Activated CD4-positive, alpha-beta T cell treated with anti-CD3 and anti-CD28 coated beads, Interleukin-2, Interleukin-6, amounts not matched to agents 100 ng/mL and 50 ng/mL, durations not matched to agents 16 hours and 8 hours (primary cell): ENCODE measurements around the gene ZFYVE21.

Source experiments
- DNase-seq: peaks from one replicate; pipeline ENCODE4 v3.0.0-alpha.2; 2020

Gene ZFYVE21

GRCh38 chr14:103706551-103707328 lies 8.9 kb upstream of the ZFYVE21 start:
- DNase-seq, result no peak

- DNase-seq, result no peak
Measured at GRCh38 chr14:103707329-103708263, 8.0 kb upstream of the ZFYVE21 start.

- no peak for DNase-seq
Measured at GRCh38 chr14:103708750-103709187, 6.8 kb upstream of the ZFYVE21 start.

- no peak for DNase-seq
Measured at GRCh38 chr14:103709814-103710213, 5.8 kb upstream of the ZFYVE21 start.

- DNase-seq, result no peak
Measured at GRCh38 chr14:103710771-103711377, 4.7 kb upstream of the ZFYVE21 start.

- no peak for DNase-seq
Measured at GRCh38 chr14:103711516-103712431, 3.8 kb upstream of the ZFYVE21 start.

- DNase-seq, result no peak
Measured at GRCh38 chr14:103712633-103713247, 2.9 kb upstream of the ZFYVE21 start.

- no peak for DNase-seq
Measured at GRCh38 chr14:103713304-103714062, 2.1 kb upstream of the ZFYVE21 start.

- no peak for DNase-seq
Measured at GRCh38 chr14:103714063-103714724, 1.4 kb upstream of the ZFYVE21 start.

- DNase-seq, result peak; percentile 19
Measured at GRCh38 chr14:103716091-103716801, 636 bp downstream of the ZFYVE21 start.

GRCh38 chr14:103716899-103717411 lies 1.3 kb downstream of the ZFYVE21 start:
- no peak for DNase-seq

GRCh38 chr14:103718572-103718971 lies 3.0 kb downstream of the ZFYVE21 start:
- DNase-seq, result no peak

- DNase-seq, result no peak
Measured at GRCh38 chr14:103719751-103720150, 4.1 kb downstream of the ZFYVE21 start.

- DNase-seq, result no peak
Measured at GRCh38 chr14:103721334-103722120, 5.9 kb downstream of the ZFYVE21 start.

- DNase-seq, result no peak
Measured at GRCh38 chr14:103723748-103724081, 8.1 kb downstream of the ZFYVE21 start.

- DNase-seq, result no peak
Measured at GRCh38 chr14:103724116-103724515, 8.5 kb downstream of the ZFYVE21 start.

GRCh38 chr14:103725001-103725682 lies 9.5 kb downstream of the ZFYVE21 start:
- no peak for DNase-seq

- DNase-seq, result no peak
Measured at GRCh38 chr14:103725739-103726395, 10.3 kb downstream of the ZFYVE21 start.
